Osteocyte (in vitro differentiated cells): ENCODE measurements around the gene PHF13. TPM values are rescaled to one million over a fixed set of nuclear protein-coding genes. Genes with fewer than 3 reads are reported as not detected.

Experiments used
- DNase-seq: peaks from one replicate; pipeline ENCODE4 v3.0.0; 2021; ENCODE audit warnings: mixed read lengths; ENCODE audit not compliant: unreplicated experiment; ENCODE audit errors: extremely low spot score
- H3K27ac Mint-ChIP-seq: one replicate; pipeline ENCODE4 v1.8.0; 2021; ENCODE audit warnings: mild to moderate bottlenecking, mixed read lengths; ENCODE audit not compliant: unreplicated experiment
- H3K27me3 Mint-ChIP-seq: one replicate; pipeline ENCODE4 v1.8.0; 2021; ENCODE audit warnings: mixed read lengths; ENCODE audit not compliant: unreplicated experiment
- H3K36me3 Mint-ChIP-seq: one replicate; pipeline ENCODE4 v1.8.0; 2021; ENCODE audit warnings: mixed read lengths; ENCODE audit not compliant: unreplicated experiment
- H3K4me1 Mint-ChIP-seq: one replicate; pipeline ENCODE4 v1.8.0; 2021; ENCODE audit warnings: mixed read lengths; ENCODE audit not compliant: unreplicated experiment
- H3K4me3 Mint-ChIP-seq: one replicate; pipeline ENCODE4 v1.8.0; 2021; ENCODE audit warnings: mild to moderate bottlenecking, moderate library complexity, mixed read lengths; ENCODE audit not compliant: unreplicated experiment
- H3K9me3 Mint-ChIP-seq: one replicate; pipeline ENCODE4 v1.8.0; 2021; ENCODE audit warnings: mixed read lengths; ENCODE audit not compliant: unreplicated experiment
- CTCF ChIP-seq: fragments of 200-600 bp; sonication (generic); IDR thresholded peaks from 2 replicates; pipeline ENCODE4 v1.5.0; 2021; ENCODE audit warnings: antibody characterized with exemption, mild to moderate bottlenecking, moderate library complexity
- total RNA-seq: library from RNA; stranded (reverse); gene quantifications from 2 replicates; pipeline ENCODE4 v1.2.1, GENCODE V29; 2021

Gene PHF13
- total RNA-seq, 1 donor from 2014 or later = 24.0 TPM

GRCh38 chr1:6651909-6652308, 38.4 kb downstream of the PHF13 start:
- TF ChIP-seq CTCF = no peak
- DNase-seq = no peak
- H3K9me3 Mint-ChIP-seq = no peaks in the 10 kb centered on the region
- peaks cover 15% of the 10 kb centered on the region for H3K36me3 Mint-ChIP-seq
- no peak overlapping the region for H3K4me3 Mint-ChIP-seq
- no peaks in the 10 kb centered on the region for H3K27me3 Mint-ChIP-seq
- H3K27ac Mint-ChIP-seq = no peak overlapping the region
- peaks cover 13% of the 10 kb centered on the region for H3K4me1 Mint-ChIP-seq

- peaks cover 15% of the 10 kb centered on the region for H3K36me3 Mint-ChIP-seq
- H3K4me3 Mint-ChIP-seq = no peak overlapping the region
- H3K27ac Mint-ChIP-seq = no peak overlapping the region
- no peak for TF ChIP-seq CTCF
- H3K4me1 Mint-ChIP-seq = peaks cover 13% of the 10 kb centered on the region
- no peaks in the 10 kb centered on the region for H3K27me3 Mint-ChIP-seq
- no peak for DNase-seq
- H3K9me3 Mint-ChIP-seq = no peaks in the 10 kb centered on the region
Observed at GRCh38 chr1:6652986-6653385, 39.5 kb downstream of the PHF13 start.

GRCh38 chr1:6653436-6654290, 40.1 kb downstream of the PHF13 start:
- peaks cover 13% of the 10 kb centered on the region for H3K4me1 Mint-ChIP-seq
- H3K27me3 Mint-ChIP-seq = no peaks in the 10 kb centered on the region
- no peak for DNase-seq
- H3K9me3 Mint-ChIP-seq = no peaks in the 10 kb centered on the region
- peaks cover 15% of the 10 kb centered on the region for H3K36me3 Mint-ChIP-seq
- TF ChIP-seq CTCF = no peak
- H3K27ac Mint-ChIP-seq = peak overlapping the region; percentile 19
- H3K4me3 Mint-ChIP-seq = no peak overlapping the region

GRCh38 chr1:6657138-6657537, 43.6 kb downstream of the PHF13 start:
- no peak for TF ChIP-seq CTCF
- Mint-ChIP-seq H3K4me1 (peaks cover 13% of the 10 kb centered on the region), H3K27me3 (no peaks in the 10 kb centered on the region), H3K9me3 (no peaks in the 10 kb centered on the region), H3K36me3 (peaks cover 12% of the 10 kb centered on the region), H3K27ac (no peak overlapping the region), H3K4me3 (no peak overlapping the region)
- DNase-seq = no peak

GRCh38 chr1:6658359-6659060, 45.0 kb downstream of the PHF13 start:
- peaks cover 9% of the 10 kb centered on the region for H3K4me1 Mint-ChIP-seq
- DNase-seq = no peak
- H3K27me3 Mint-ChIP-seq = no peaks in the 10 kb centered on the region
- peaks cover 12% of the 10 kb centered on the region for H3K36me3 Mint-ChIP-seq
- no peak overlapping the region for H3K27ac Mint-ChIP-seq
- no peak overlapping the region for H3K4me3 Mint-ChIP-seq
- TF ChIP-seq CTCF = no peak
- no peaks in the 10 kb centered on the region for H3K9me3 Mint-ChIP-seq
